ENCODE results near the gene CBFB. TPM values are rescaled to one million over a fixed set of nuclear protein-coding genes. Genes with fewer than 3 reads are reported as not detected.

Gene CBFB
- total and polyA plus RNA-seq, 2 of the 13 experiments (the other 11 are each of a cell fraction or from before 2014, with no cell fraction given): 22.1 to 70.8 TPM

DNA sequence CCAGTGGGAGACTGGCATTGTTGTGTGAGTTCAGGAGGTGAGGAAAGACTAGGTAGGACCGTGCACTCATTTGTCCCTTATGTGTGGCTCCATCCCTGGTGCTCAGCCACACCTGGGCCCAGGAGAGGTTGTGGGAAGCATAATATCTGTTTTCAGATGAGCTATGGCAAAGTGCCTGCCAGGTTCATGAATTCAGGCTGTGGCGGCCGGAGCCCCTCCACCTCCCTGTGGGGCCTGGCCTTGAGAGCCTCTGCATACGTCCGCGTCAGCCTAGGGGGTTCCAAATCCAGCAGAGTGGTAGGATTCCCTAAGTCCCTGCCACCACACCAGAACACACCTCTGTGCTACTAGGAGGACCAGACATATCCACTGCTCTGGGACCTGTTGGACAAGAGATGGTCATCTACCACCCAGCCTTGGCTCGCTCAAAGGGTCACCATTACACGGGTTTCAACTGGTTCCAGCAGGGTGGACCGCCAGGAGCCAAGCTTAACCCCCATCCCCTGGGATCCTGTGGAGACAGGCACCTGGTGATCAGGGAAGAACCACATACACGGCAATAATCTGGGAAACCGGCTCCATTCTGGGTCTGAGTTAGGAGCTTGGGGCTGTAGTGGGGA is 119.8 kb downstream of the CBFB start (continued):
- TF ChIP-seq, protein P1, sequence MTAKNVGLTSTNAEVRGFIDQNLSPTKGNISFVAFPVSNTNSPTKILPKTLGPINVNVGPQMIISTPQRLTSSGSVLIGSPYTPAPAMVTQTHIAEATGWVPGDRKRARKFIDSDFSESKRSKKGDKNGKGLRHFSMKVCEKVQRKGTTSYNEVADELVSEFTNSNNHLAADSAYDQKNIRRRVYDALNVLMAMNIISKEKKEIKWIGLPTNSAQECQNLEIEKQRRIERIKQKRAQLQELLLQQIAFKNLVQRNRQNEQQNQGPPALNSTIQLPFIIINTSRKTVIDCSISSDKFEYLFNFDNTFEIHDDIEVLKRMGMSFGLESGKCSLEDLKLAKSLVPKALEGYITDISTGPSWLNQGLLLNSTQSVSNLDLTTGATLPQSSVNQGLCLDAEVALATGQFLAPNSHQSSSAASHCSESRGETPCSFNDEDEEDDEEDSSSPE (CRISPR knock-in tag; IDR thresholded peaks at IDR 0.05): no peak
- TF ChIP-seq SP2 (CRISPR knock-in tag; IDR thresholded peaks at IDR 0.05) (peak; percentile 10; the same call in 1 of the 2 replicates), ZNF841 (CRISPR knock-in tag; IDR thresholded peaks at IDR 0.05; ENCODE audit: borderline replicate concordance) (peak; percentile 21; the same call in 1 of the 2 replicates)

DNA sequence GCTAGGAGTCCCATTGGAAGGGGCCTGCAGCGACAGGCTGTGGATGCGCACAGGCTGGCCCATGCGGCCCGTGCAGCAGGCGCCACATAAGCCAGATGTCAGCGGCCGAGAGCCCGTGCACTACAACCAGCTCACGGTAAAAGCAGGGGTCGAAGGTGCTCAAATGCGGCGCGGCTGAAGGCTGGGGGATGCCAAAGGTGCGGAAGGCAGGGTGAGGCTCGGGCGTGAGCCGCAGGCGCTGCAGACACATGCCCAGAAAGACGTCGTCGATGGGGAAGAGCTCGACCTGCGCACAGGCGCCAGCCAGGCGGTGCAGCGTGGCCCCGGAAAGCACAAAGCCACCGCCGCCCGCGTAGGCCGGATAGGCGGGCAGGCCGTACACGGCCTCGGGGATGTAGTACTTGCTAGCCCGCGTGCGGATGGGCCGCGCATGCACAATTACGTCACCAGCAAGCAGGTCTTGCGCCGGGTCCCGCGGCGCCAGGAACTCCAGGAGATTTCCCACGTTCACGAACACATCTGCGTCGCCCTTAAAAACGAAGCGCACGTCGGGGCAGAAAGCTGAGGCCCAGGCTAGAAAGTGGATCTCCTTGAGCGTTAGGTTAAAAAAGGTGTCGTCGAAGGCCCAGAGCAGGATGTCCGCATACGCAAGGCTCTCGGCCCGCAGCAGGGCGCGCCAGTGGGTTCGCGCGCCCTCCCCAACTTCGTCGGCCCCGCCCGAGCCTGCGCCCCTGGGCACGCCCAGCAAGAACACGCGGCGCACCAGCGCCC is 120.5 kb downstream of the CBFB start:
- no TSS peak for BruUV-seq (replicated peaks)
- Histone ChIP-seq H4K20me1 (ENCODE audit: insufficient read depth, low read length) (peaks cover 9% of the 10 kb centered on the region; the same call in 1 of the 2 replicates), H3K9ac (ENCODE audit: insufficient read depth, low read depth, low read length) (no peak overlapping the region), H3K36me3 (replicated peaks in 1 of 2; ENCODE audit: control insufficient read depth in 1 of 2, insufficient read depth in 2 of 2, low read length in 2 of 2) (peaks cover 31 to 47% of the 10 kb centered on the region in 2 experiments), H3K4me1 (ENCODE audit: insufficient read depth, low read length) (peaks cover 18% of the 10 kb centered on the region), H3K79me2 (ENCODE audit: insufficient read depth, low read length) (no peaks in the 10 kb centered on the region), H3K9me3 (ENCODE audit: low read length) (no peaks in the 10 kb centered on the region), H3K4me2 (ENCODE audit: low read depth, low read length) (no peak overlapping the region), H3K27me3 (ENCODE audit: control insufficient read depth in 1 of 2, insufficient read depth in 2 of 2, low read length in 2 of 2) (no peaks in the 10 kb centered on the region; a peak in 1 of 5 replicates), H3K27ac (ENCODE audit: extremely low read length, insufficient read depth, low read length) (no peak overlapping the region), H2AFZ (ENCODE audit: low read length) (no peak overlapping the region), H3K4me3 (replicated peaks in 1 of 3; ENCODE audit: insufficient read depth in 1 of 3, low read depth in 2 of 3, low read length in 3 of 3) (no peak overlapping the region)
- no peak for DNase-seq (ENCODE audit: low spot score)
- WGBS (ENCODE audit: low lambda C conversion rate): 97% methylated on average over 77 of the region's 77 CpGs
- CTCF ChIA-PET (ENCODE audit: low intra/inter-chr PET ratio, low total read pairs): no interaction called here
- POLR2A ChIA-PET: interaction anchor here (0.5 to 4.1 kb wide), 5 partner anchors 8 to 132 kb away, joined by 3 to 19 read pairs (median 13); partner anchors contain the start of genes FBXL8 and TRADD
- intact Hi-C loops (cut with micrococcal nuclease; ENCODE audit: unreplicated experiment): loop anchor here (10.0 kb wide), 1 partner anchor 255 kb away; no protein-coding TSS in a partner anchor
- no peak for FAIRE-seq
- ATAC-seq: no peak
- in situ Hi-C loops (cut with HindIII; ENCODE audit: extremely low pct_ligation_motif_present, low pct_unique_long_range_greater_than_20kb): no loop called here
- TF ChIP-seq SCMH1 (CRISPR knock-in tag; IDR thresholded peaks at IDR 0.05; ENCODE audit: borderline replicate concordance) (no peak), SNRNP70 (IDR thresholded peaks at IDR 0.05; ENCODE audit: low read depth, low read length) (peak; percentile 93), ZNF883 (CRISPR knock-in tag; IDR thresholded peaks at IDR 0.05; ENCODE audit: not compliant biosample characterization) (peak; percentile 37), EP300 (IDR thresholded peaks at IDR 0.05; ENCODE audit: low read depth in 2 of 2, low read length in 2 of 2) (no peak), EP300 (CRISPR knock-in tag; IDR thresholded peaks at IDR 0.05; ENCODE audit: borderline replicate concordance) (no peak), SNAI1 (CRISPR knock-in tag; IDR thresholded peaks at IDR 0.05; ENCODE audit: borderline replicate concordance) (no peak)
- TF ChIP-seq, protein P2, sequence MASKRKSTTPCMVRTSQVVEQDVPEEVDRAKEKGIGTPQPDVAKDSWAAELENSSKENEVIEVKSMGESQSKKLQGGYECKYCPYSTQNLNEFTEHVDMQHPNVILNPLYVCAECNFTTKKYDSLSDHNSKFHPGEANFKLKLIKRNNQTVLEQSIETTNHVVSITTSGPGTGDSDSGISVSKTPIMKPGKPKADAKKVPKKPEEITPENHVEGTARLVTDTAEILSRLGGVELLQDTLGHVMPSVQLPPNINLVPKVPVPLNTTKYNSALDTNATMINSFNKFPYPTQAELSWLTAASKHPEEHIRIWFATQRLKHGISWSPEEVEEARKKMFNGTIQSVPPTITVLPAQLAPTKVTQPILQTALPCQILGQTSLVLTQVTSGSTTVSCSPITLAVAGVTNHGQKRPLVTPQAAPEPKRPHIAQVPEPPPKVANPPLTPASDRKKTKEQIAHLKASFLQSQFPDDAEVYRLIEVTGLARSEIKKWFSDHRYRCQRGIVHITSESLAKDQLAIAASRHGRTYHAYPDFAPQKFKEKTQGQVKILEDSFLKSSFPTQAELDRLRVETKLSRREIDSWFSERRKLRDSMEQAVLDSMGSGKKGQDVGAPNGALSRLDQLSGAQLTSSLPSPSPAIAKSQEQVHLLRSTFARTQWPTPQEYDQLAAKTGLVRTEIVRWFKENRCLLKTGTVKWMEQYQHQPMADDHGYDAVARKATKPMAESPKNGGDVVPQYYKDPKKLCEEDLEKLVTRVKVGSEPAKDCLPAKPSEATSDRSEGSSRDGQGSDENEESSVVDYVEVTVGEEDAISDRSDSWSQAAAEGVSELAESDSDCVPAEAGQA (IDR thresholded peaks at IDR 0.05; ENCODE audit: low read depth): no peak
- TF ChIP-seq, protein P2 (CRISPR knock-in tag; IDR thresholded peaks at IDR 0.05; ENCODE audit: borderline replicate concordance): 0 out of 2 replicates have a peak, but pooled peaks have one; percentile 45
